K562 (cell line): ENCODE data around the gene SKOR1. TPM values are rescaled to one million over a fixed set of nuclear protein-coding genes. Genes with fewer than 3 reads are reported as not detected.

Source experiments
- ATAC-seq: fragments of 200-7000 bp; cut with Tn5 transposase; 3 replicates; pipeline ENCODE4 v1.9.1; 2020; ENCODE audit warnings: moderate library complexity
- BruUV-seq: library from RNA; stranded (reverse); fragments of 400-500 nt; replicated peaks from 2 replicates; lab custom pipeline; 2021; lab: Mats Ljungman, UMichigan
- CTCF ChIA-PET: fragments of 300-600 bp; formaldehyde crosslinking; extraction: SDS; loops from one replicate; lab custom pipeline; 2021; ENCODE audit warnings: low intra/inter-chr PET ratio; lab: Yijun Ruan, JAX
- POLR2A ChIA-PET: fragments of 300-600, 350-650 bp; sonication (Branson Sonifier 250); formaldehyde crosslinking; extraction: SDS; loops from one replicate; lab custom pipeline; 2021; ENCODE audit warnings: antibody characterized with exemption, inconsistent platforms; lab: Yijun Ruan, JAX
- DNase-seq, 4 experiments: peaks; one replicate each; pipeline versions ENCODE4 v3.0.0 to v3.0.0-alpha.2; 2011 to 2018; ENCODE audit warnings: low spot score in 3 of 4, mixed read lengths in 3 of 4; ENCODE audit errors: extremely low read depth in 1 of 4
- FAIRE-seq: peaks from 2 replicates; lab custom pipeline; 2011; peaks lifted over from hg19 to GRCh38; lab: Jason Lieb, UNC
- H2AFZ ChIP-seq: 2 replicates; pipeline ENCODE4 v1.6.0; 2011; ENCODE audit warnings: low read depth, low read length, control low read depth, inconsistent platforms
- H3K27ac ChIP-seq: fragments of 200-600 bp; 3 replicates; pipeline ENCODE4 v1.8.0; 2011; ENCODE audit warnings: low read depth, mild to moderate bottlenecking, control low read depth, inconsistent platforms, low read length, moderate library complexity, mixed read lengths; ENCODE audit errors: extremely low read depth
- H3K27me3 ChIP-seq, 2 experiments: fragments of 300-600 bp in 1 of 2; 2 replicates in 1 of 2; 3 replicates in 1 of 2; pipeline versions ENCODE4 v1.6.0 to v1.8.0; 2011; ENCODE audit warnings: inconsistent platforms in 2 of 2, low read length in 2 of 2, mild to moderate bottlenecking in 1 of 2, mixed read lengths in 1 of 2, moderate library complexity in 1 of 2; ENCODE audit not compliant: control insufficient read depth in 2 of 2, insufficient read depth in 2 of 2
- H3K36me3 ChIP-seq: fragments of 300-600 bp; 3 replicates; pipeline ENCODE4 v1.8.0; 2011; ENCODE audit warnings: mild to moderate bottlenecking, low read length, inconsistent platforms; ENCODE audit not compliant: control insufficient read depth, insufficient read depth
- H3K4me1 ChIP-seq, 2 experiments: fragments of 200-600 bp in 1 of 2; replicated peaks in 1 of 2; 2 replicates in 1 of 2; 3 replicates in 1 of 2; pipeline versions ENCODE4 v1.5.1 to v1.8.0; 2011; ENCODE audit warnings: inconsistent platforms in 2 of 2, low read length in 2 of 2, mild to moderate bottlenecking in 1 of 2, mixed read lengths in 1 of 2, moderate library complexity in 1 of 2; ENCODE audit not compliant: control insufficient read depth in 2 of 2, insufficient read depth in 2 of 2
- H3K4me2 ChIP-seq: 2 replicates; pipeline ENCODE4 v1.6.1; 2011; ENCODE audit warnings: low read length, control low read depth, inconsistent platforms, mixed read lengths; ENCODE audit not compliant: insufficient read depth
- H3K4me3 ChIP-seq: fragments of 200-600 bp; sonication (generic), shearing (Covaris generic); 2 replicates; pipeline ENCODE4 v1.5.1; 2016; ENCODE audit warnings: control low read depth, inconsistent platforms
- H3K79me2 ChIP-seq: fragments of 200-600 bp; 3 replicates; pipeline ENCODE4 v1.8.0; 2011; ENCODE audit warnings: low read length, inconsistent platforms; ENCODE audit not compliant: control insufficient read depth, insufficient read depth
- H3K9ac ChIP-seq, 2 experiments: 2 replicates each; pipeline versions ENCODE4 v1.6.0 to v1.6.1; 2011; ENCODE audit warnings: low read depth in 2 of 2, low read length in 2 of 2, control low read depth in 1 of 2, inconsistent platforms in 1 of 2, mild to moderate bottlenecking in 1 of 2, mixed read lengths in 1 of 2; ENCODE audit not compliant: insufficient read depth in 1 of 2
- H3K9me1 ChIP-seq: one replicate; pipeline ENCODE4 v1.6.0; 2011; ENCODE audit warnings: inconsistent platforms, mild to moderate bottlenecking, low read length, moderate library complexity; ENCODE audit not compliant: control insufficient read depth, insufficient read depth
- H3K9me3 ChIP-seq: replicated peaks from 2 replicates; pipeline ENCODE4 v1.5.1; 2011; ENCODE audit warnings: low read depth, low read length, inconsistent platforms; ENCODE audit not compliant: control insufficient read depth, insufficient read depth
- H4K20me1 ChIP-seq: replicated peaks from 2 replicates; pipeline ENCODE4 v1.6.1; 2011; ENCODE audit warnings: low read length, inconsistent platforms, mixed read lengths; ENCODE audit not compliant: control insufficient read depth, insufficient read depth
- NBN ChIP-seq: fragments of 450-650 bp; IDR thresholded peaks from 2 replicates; pipeline ENCODE4 v1.6.1; 2016; ENCODE audit warnings: low read depth, mild to moderate bottlenecking
- RBM17 ChIP-seq: fragments of 200-400 bp; formaldehyde crosslinking; IDR thresholded peaks from 2 replicates; pipeline ENCODE4 v1.6.1; 2017; ENCODE audit warnings: low read depth, mild to moderate bottlenecking, low read length, borderline replicate concordance
- SFPQ ChIP-seq: fragments of 200-400 bp; formaldehyde crosslinking; IDR thresholded peaks from 2 replicates; pipeline ENCODE4 v1.6.1; 2017; ENCODE audit warnings: mild to moderate bottlenecking, low read depth, low read length, moderate library complexity
- SLC30A9 ChIP-seq: fragments of 250-450 bp; sonication (Bioruptor Pico); IDR thresholded peaks from 2 replicates; pipeline ENCODE4 v1.8.0; 2022; ENCODE audit warnings: mild to moderate bottlenecking, moderate library complexity
- SMAD2 ChIP-seq: fragments of 150-350 bp; IDR thresholded peaks from 2 replicates; pipeline ENCODE4 v1.6.1; 2014; ENCODE audit warnings: low read depth, mild to moderate bottlenecking, low read length
- TCF7 ChIP-seq: sonication (generic); IDR thresholded peaks from 2 replicates; pipeline ENCODE4 v1.6.1; 2016; ENCODE audit warnings: antibody characterized with exemption, borderline replicate concordance
- TEAD4 ChIP-seq, 2 experiments: sonication (generic) in 1 of 2; formaldehyde crosslinking in 1 of 2; IDR thresholded peaks; 2 replicates each; pipeline versions ENCODE4 v1.6.1 to v1.8.0; 2012 to 2022; ENCODE audit warnings: borderline replicate concordance in 1 of 2, inconsistent platforms in 1 of 2, low read length in 1 of 2, mild to moderate bottlenecking in 1 of 2, missing genetic modification reagents in 1 of 2
- ZNF140 ChIP-seq: fragments of 250-450 bp; sonication (Bioruptor Pico); IDR thresholded peaks from 2 replicates; pipeline ENCODE4 v1.8.0; 2021; ENCODE audit warnings: moderate library complexity, mild to moderate bottlenecking, inconsistent platforms
- ZNF3 ChIP-seq: fragments of 250-450 bp; sonication (Bioruptor Pico); IDR thresholded peaks from 2 replicates; pipeline ENCODE4 v1.5.0; 2021; ENCODE audit warnings: mild to moderate bottlenecking, moderate library complexity
- ZNF384 ChIP-seq: IDR thresholded peaks from 2 replicates; pipeline ENCODE4 v1.6.1; 2012; ENCODE audit warnings: low read depth, low read length, improper control_type of control experiment
- ZNF449 ChIP-seq: fragments of 250-450 bp; sonication (Bioruptor Pico); IDR thresholded peaks from 2 replicates; pipeline ENCODE4 v1.8.0; 2022; ENCODE audit warnings: moderate library complexity, mild to moderate bottlenecking, inconsistent platforms
- WGBS: fragments of 100-300 bp; shearing (Covaris generic); methylation state at CpG from one replicate; pipeline ENCODE4 v1.1.6; 2016; ENCODE audit warnings: low coverage, mixed read lengths; ENCODE audit not compliant: insufficient coverage; ENCODE audit errors: missing lambda C conversion rate; 5-methylcytosine and 5-hydroxymethylcytosine counted together
- in situ Hi-C: fragments of 300-500 bp; cut with MboI; formaldehyde crosslinking; loops from 4 replicates; pipeline ENCODE4 v1.15.0; 2018; ENCODE audit warnings: inconsistent platforms, mixed read lengths
- intact Hi-C: fragments of 100-400 bp; cut with micrococcal nuclease; formaldehyde crosslinking; loops from 2 replicates; pipeline ENCODE4 v1.14.2; 2022
- polyA plus RNA-seq, 8 experiments: library from polyadenylated mRNA; depleted of rRNA in 4 of 8; stranded (reverse) in 5 of 8; unstranded in 3 of 8; fragments of >200 nt; fragmentation: Nextera tagmentation in 2 of 8; fragmentation: Illumina TruSeq in 1 of 8; extraction: Ambion mirVana in 2 of 8; extraction: Trizol in 1 of 8; gene quantifications; 2 replicates each; pipeline versions ENCODE4 v1.2.1 to v1.2.3, GENCODE V29; 2011 to 2014; ENCODE audit warnings: inconsistent platforms in 1 of 8, missing spikeins in 1 of 8
- total RNA-seq, 7 experiments: library from RNA; depleted of rRNA in 6 of 7; stranded (reverse); fragments of >200 nt in 6 of 7; fragmentation: Illumina TruSeq in 2 of 7; extraction: Trizol in 2 of 7; gene quantifications; 2 replicates each; pipeline versions ENCODE4 v1.2.1 to v1.2.3, GENCODE V29; 2011 to 2021; ENCODE audit warnings: low replicate concordance in 1 of 7
- TF ChIP-seq, protein P1 (sequence below), 2 experiments: IDR thresholded peaks in 1 of 2; conservative IDR thresholded peaks in 1 of 2; 2 replicates each; pipeline ENCODE4 v1.6.1; 2016; ENCODE audit warnings: low read depth in 2 of 2, mild to moderate bottlenecking in 1 of 2, missing compliant biosample characterization in 1 of 2, missing genetic modification characterization in 1 of 2, moderate library complexity in 1 of 2
- TF ChIP-seq, protein P2 (sequence below): fragments of 450-650 bp; IDR thresholded peaks from 2 replicates; pipeline ENCODE4 v1.6.1; 2016; ENCODE audit warnings: low read depth, mild to moderate bottlenecking, moderate library complexity

The SKOR1 gene
- total and polyA plus RNA-seq, 9 of the 15 experiments (the other 6 are each of a cell fraction or from before 2014, with no cell fraction given), result 0.04 to 0.41 (median 0.09) TPM; not detected in 3

GRCh38 chr15:67806536-67806935 lies 18.8 kb upstream of the SKOR1 start:
- ATAC-seq (no peak), DNase-seq (no peak), FAIRE-seq (no peak)
- Histone ChIP-seq H3K4me2 (no peak overlapping the region), H3K27me3 (no peaks in the 10 kb centered on the region), H4K20me1 (peaks cover 11% of the 10 kb centered on the region; the same call in 1 of the 2 replicates), H3K4me1 (peaks cover 7 to 28% of the 10 kb centered on the region in 2 experiments), H3K9me3 (no peaks in the 10 kb centered on the region), H3K4me3 (no peak overlapping the region), H3K27ac (no peak overlapping the region), H3K9ac (no peak overlapping the region; a peak in 1 of 4 replicates), H3K36me3 (no peaks in the 10 kb centered on the region), H3K79me2 (no peaks in the 10 kb centered on the region), H3K9me1 (peaks cover 11% of the 10 kb centered on the region), H2AFZ (no peak overlapping the region)
- intact Hi-C loops (no loop called here), in situ Hi-C loops (no loop called here)
- 82% methylated on average over 14 of the region's 18 CpGs for WGBS
- no TSS peak for BruUV-seq
- POLR2A ChIA-PET, result interaction anchor here (1.7 kb wide), 1 partner anchor 25 kb away, joined by 7 read pairs; no protein-coding TSS in a partner anchor
- CTCF ChIA-PET, result no interaction called here
- TF ChIP-seq TEAD4 (IDR thresholded peaks at IDR 0.05; ENCODE audit: low read length) (no peak), TEAD4 (CRISPR knock-in tag; IDR thresholded peaks at IDR 0.05; ENCODE audit: borderline replicate concordance) (no peak), ZNF3 (no peak), RBM17 (no peak), ZNF449 (no peak), ZNF384 (no peak), SMAD2 (no peak), ZNF140 (CRISPR knock-in tag) (no peak), NBN (no peak), SFPQ (no peak), TCF7 (no peak), SLC30A9 (CRISPR knock-in tag) (no peak)
- TF ChIP-seq, protein P1, sequence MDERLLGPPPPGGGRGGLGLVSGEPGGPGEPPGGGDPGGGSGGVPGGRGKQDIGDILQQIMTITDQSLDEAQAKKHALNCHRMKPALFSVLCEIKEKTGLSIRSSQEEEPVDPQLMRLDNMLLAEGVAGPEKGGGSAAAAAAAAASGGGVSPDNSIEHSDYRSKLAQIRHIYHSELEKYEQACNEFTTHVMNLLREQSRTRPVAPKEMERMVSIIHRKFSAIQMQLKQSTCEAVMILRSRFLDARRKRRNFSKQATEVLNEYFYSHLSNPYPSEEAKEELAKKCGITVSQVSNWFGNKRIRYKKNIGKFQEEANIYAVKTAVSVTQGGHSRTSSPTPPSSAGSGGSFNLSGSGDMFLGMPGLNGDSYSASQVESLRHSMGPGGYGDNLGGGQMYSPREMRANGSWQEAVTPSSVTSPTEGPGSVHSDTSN (CRISPR knock-in tag; IDR thresholded peaks at IDR 0.05; ENCODE audit: low read depth), result no peak
- TF ChIP-seq, protein P1 (tag; conservative IDR thresholded peaks at IDR 0.05; ENCODE audit: low read depth), result no peak
- TF ChIP-seq, protein P2, sequence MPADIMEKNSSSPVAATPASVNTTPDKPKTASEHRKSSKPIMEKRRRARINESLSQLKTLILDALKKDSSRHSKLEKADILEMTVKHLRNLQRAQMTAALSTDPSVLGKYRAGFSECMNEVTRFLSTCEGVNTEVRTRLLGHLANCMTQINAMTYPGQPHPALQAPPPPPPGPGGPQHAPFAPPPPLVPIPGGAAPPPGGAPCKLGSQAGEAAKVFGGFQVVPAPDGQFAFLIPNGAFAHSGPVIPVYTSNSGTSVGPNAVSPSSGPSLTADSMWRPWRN, result no peak
